ENCODE measurements around the gene RFXANK.

- TF ChIP-seq, protein P1, sequence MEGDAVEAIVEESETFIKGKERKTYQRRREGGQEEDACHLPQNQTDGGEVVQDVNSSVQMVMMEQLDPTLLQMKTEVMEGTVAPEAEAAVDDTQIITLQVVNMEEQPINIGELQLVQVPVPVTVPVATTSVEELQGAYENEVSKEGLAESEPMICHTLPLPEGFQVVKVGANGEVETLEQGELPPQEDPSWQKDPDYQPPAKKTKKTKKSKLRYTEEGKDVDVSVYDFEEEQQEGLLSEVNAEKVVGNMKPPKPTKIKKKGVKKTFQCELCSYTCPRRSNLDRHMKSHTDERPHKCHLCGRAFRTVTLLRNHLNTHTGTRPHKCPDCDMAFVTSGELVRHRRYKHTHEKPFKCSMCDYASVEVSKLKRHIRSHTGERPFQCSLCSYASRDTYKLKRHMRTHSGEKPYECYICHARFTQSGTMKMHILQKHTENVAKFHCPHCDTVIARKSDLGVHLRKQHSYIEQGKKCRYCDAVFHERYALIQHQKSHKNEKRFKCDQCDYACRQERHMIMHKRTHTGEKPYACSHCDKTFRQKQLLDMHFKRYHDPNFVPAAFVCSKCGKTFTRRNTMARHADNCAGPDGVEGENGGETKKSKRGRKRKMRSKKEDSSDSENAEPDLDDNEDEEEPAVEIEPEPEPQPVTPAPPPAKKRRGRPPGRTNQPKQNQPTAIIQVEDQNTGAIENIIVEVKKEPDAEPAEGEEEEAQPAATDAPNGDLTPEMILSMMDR (IDR thresholded peaks at IDR 0.05; ENCODE audit: poor library complexity), result no peak
- TF ChIP-seq EZH2 (IDR thresholded peaks at IDR 0.05; ENCODE audit: borderline replicate concordance), result no peak
Observed at GRCh38 chr19:19230999-19231398, 38.9 kb downstream of the RFXANK start.
